HCT116 (cell line): Measurements from ENCODE around the gene SLX9. TPM values are rescaled to one million over a fixed set of nuclear protein-coding genes. Genes with fewer than 3 reads are reported as not detected.

Experiments used
- ATAC-seq: fragments of 200-7000 bp; cut with Tn5 transposase; 2 replicates; pipeline ENCODE4 v1.9.1; 2020; ENCODE audit warnings: mild to moderate bottlenecking, moderate library complexity
- BruUV-seq: library from RNA; stranded (reverse); fragments of 400-500 nt; replicated peaks from 2 replicates; lab custom pipeline; 2021; lab: Mats Ljungman, UMichigan
- CTCF ChIA-PET: fragments of 300-600 bp; sonication (Branson Sonifier 250); formaldehyde crosslinking; loops from one replicate; lab custom pipeline; 2021; ENCODE audit warnings: antibody characterized with exemption; lab: Charles Lee
- POLR2A ChIA-PET: fragments of 300-600, 350-600 bp; sonication (Branson Sonifier 250); formaldehyde crosslinking; loops from one replicate; lab custom pipeline; 2021; ENCODE audit warnings: antibody characterized with exemption; lab: Charles Lee
- RAD21 ChIA-PET, 2 experiments: fragments of 300-600 bp; sonication (Branson Sonifier 250); formaldehyde crosslinking; loops; one replicate each; lab custom pipeline; 2023; ENCODE audit warnings: low total read pairs in 2 of 2; ENCODE audit not compliant: uncharacterized antibody in 2 of 2, unreplicated experiment in 2 of 2, low non-redundant PET in 1 of 2; lab: Charles Lee
- DNase-seq: peaks from one replicate; pipeline ENCODE4 v3.0.0-alpha.2; 2010; ENCODE audit warnings: low read depth, low spot score
- H2AFZ ChIP-seq: fragments of 200-600 bp; shearing (Covaris generic), sonication (generic); 2 replicates; pipeline ENCODE4 v1.6.1; 2017; ENCODE audit warnings: low read depth, mixed run types, mixed read lengths, antibody characterized with exemption, low read length; ENCODE audit not compliant: poor library complexity, severe bottlenecking
- H3K27ac ChIP-seq: 2 replicates; pipeline ENCODE4 v1.5.1; 2012; ENCODE audit warnings: low read depth, low read length
- H3K27me3 ChIP-seq: fragments of 200-600 bp; sonication (generic); 2 replicates; pipeline ENCODE4 v1.6.1; 2016; ENCODE audit warnings: mixed run types, low read length, mixed read lengths; ENCODE audit not compliant: insufficient read depth
- H3K36me3 ChIP-seq, 2 experiments: fragments of 200-500 bp in 1 of 2; fragments of 200-600 bp in 1 of 2; sonication (Bioruptor generic) in 1 of 2; sonication (generic) in 1 of 2; 2 replicates each; pipeline versions ENCODE4 v1.5.1 to v1.6.1; 2014 to 2016; ENCODE audit warnings: low read length in 2 of 2, inconsistent platforms in 1 of 2, mixed read lengths in 1 of 2, mixed run types in 1 of 2; ENCODE audit not compliant: insufficient read depth in 2 of 2, control insufficient read depth in 1 of 2
- H3K4me1 ChIP-seq, 2 experiments: fragments of 200-600 bp in 1 of 2; sonication (generic) in 1 of 2; 2 replicates each; pipeline versions ENCODE4 v1.5.1 to v1.6.1; 2012 to 2017; ENCODE audit warnings: low read length in 2 of 2, inconsistent platforms in 1 of 2, mild to moderate bottlenecking in 1 of 2, mixed read lengths in 1 of 2, mixed run types in 1 of 2, moderate library complexity in 1 of 2; ENCODE audit not compliant: insufficient read depth in 2 of 2, control insufficient read depth in 1 of 2
- H3K4me2 ChIP-seq: fragments of 200-600 bp; sonication (generic); 2 replicates; pipeline ENCODE4 v1.6.1; 2017; ENCODE audit warnings: mixed run types, low read length, mixed read lengths
- H3K4me3 ChIP-seq, 2 experiments: fragments of 200-600 bp in 1 of 2; sonication (generic) in 1 of 2; replicated peaks in 1 of 2; 2 replicates each; pipeline ENCODE4 v1.5.1; 2011 to 2016; ENCODE audit warnings: low read length in 2 of 2, control low read depth in 1 of 2, low read depth in 1 of 2, mild to moderate bottlenecking in 1 of 2, mixed read lengths in 1 of 2, mixed run types in 1 of 2
- H3K79me2 ChIP-seq: fragments of 200-600 bp; sonication (generic); 2 replicates; pipeline ENCODE4 v1.6.1; 2017; ENCODE audit warnings: mild to moderate bottlenecking, mixed run types, low read length, moderate library complexity, mixed read lengths; ENCODE audit not compliant: insufficient read depth
- H3K9ac ChIP-seq: fragments of 200-600 bp; sonication (generic); 2 replicates; pipeline ENCODE4 v1.6.1; 2016; ENCODE audit warnings: low read length, mixed read lengths
- H3K9me2 ChIP-seq: fragments of 200-600 bp; sonication (generic), shearing (Covaris generic); 2 replicates; pipeline ENCODE4 v1.6.1; 2017; ENCODE audit warnings: mixed run types, mild to moderate bottlenecking, moderate library complexity; ENCODE audit not compliant: insufficient read depth
- H3K9me3 ChIP-seq, 2 experiments: fragments of 200-500 bp in 1 of 2; fragments of 200-600 bp in 1 of 2; sonication (Bioruptor generic) in 1 of 2; sonication (generic) in 1 of 2; 2 replicates each; pipeline ENCODE4 v1.6.1; 2014 to 2017; ENCODE audit warnings: low read length in 2 of 2, mixed read lengths in 2 of 2, inconsistent platforms in 1 of 2, low read depth in 1 of 2, mild to moderate bottlenecking in 1 of 2, mixed run types in 1 of 2, moderate library complexity in 1 of 2; ENCODE audit not compliant: control insufficient read depth in 1 of 2, insufficient read depth in 1 of 2
- H4K20me1 ChIP-seq: fragments of 200-600 bp; sonication (generic), shearing (Covaris generic); 2 replicates; pipeline ENCODE4 v1.6.1; 2017; ENCODE audit warnings: mixed run types, mild to moderate bottlenecking, moderate library complexity; ENCODE audit not compliant: insufficient read depth
- EZH2phosphoT487 ChIP-seq: fragments of 200-600 bp; IDR thresholded peaks from 2 replicates; pipeline ENCODE4 v1.6.1; 2018; ENCODE audit warnings: antibody characterized with exemption, borderline replicate concordance
- RAD21 ChIP-seq: IDR thresholded peaks from 2 replicates; pipeline ENCODE4 v1.6.1; 2012; ENCODE audit warnings: low read depth, mild to moderate bottlenecking
- ZFX ChIP-seq: fragments of 450-650 bp; IDR thresholded peaks from 2 replicates; pipeline ENCODE4 v1.6.1; 2017
- ZNF274 ChIP-seq: fragments of 200-500 bp; sonication (Bioruptor generic); IDR thresholded peaks from 2 replicates; pipeline ENCODE4 v1.6.1; 2014; ENCODE audit warnings: mild to moderate bottlenecking, low read depth, low read length, inconsistent platforms
- intact Hi-C: fragments of 100-400 bp; cut with micrococcal nuclease; formaldehyde crosslinking; loops from 2 replicates; pipeline ENCODE4 v1.10.0; 2022
- total RNA-seq: library from RNA; stranded (reverse); gene quantifications from one replicate; pipeline ENCODE4 v1.2.1, GENCODE V29; 2021; ENCODE audit not compliant: unreplicated experiment
- TF ChIP-seq, protein P1 (sequence below): IDR thresholded peaks from 2 replicates; pipeline ENCODE4 v1.6.1; 2012
- TF ChIP-seq, protein P2 (sequence below), 3 experiments: fragments of 200-600 bp in 1 of 3; sonication (generic) in 1 of 3; IDR thresholded peaks in 2 of 3; conservative IDR thresholded peaks in 1 of 3; 2 replicates each; pipeline ENCODE4 v1.5.1; 2012 to 2017; ENCODE audit warnings: low read depth in 2 of 3, low read length in 2 of 3, antibody characterized with exemption in 1 of 3, borderline replicate concordance in 1 of 3, control low read depth in 1 of 3, mild to moderate bottlenecking in 1 of 3, mixed read lengths in 1 of 3, mixed run types in 1 of 3, moderate library complexity in 1 of 3; ENCODE audit not compliant: insufficient read depth in 1 of 3

SLX9 gene
- total RNA-seq, 1 experiment from 2014 or later: 61.9 TPM

DNA sequence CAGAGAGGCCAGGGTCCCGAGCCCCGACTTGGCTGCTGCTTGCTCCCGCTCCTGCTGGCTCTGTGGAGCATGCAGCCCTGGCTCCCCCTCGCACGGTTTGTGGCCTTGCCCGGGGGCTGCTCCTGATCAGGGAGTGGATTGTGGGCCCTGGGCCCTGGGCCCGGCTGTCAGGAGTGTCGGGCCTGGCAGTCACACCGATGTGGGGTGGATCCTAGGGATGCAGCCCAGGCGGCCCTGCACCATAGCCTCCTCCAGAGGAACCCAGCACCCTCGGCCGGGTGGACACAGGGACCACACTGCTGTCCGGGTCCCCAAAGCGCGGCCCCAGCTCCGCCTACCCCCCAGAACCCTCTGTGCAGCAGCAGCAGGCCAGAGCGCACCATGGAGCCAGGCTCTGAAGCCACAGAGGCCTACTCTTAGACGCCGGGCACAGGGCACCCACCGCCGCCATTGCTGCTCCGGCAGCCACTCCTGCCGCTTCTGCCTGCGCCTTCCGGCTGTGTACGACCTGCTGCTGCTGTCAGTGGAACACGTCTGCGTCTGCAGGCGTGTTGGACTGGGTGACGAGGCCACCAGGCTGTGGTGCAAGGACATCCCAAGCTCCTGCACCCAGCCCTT lies 9.4 kb downstream of the SLX9 start:
- peak; percentile 29; the same call in 1 of the 2 replicates for TF ChIP-seq ZFX
- TF ChIP-seq, protein P1, sequence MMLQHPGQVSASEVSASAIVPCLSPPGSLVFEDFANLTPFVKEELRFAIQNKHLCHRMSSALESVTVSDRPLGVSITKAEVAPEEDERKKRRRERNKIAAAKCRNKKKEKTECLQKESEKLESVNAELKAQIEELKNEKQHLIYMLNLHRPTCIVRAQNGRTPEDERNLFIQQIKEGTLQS: no peak
- DNase-seq (no peak), ATAC-seq (peak; percentile 23)
- Histone ChIP-seq H3K4me2 (no peak overlapping the region), H3K36me3 (peaks cover 7 to 24% of the 10 kb centered on the region in 2 experiments; a peak in 3 of 4 replicates), H4K20me1 (no peaks in the 10 kb centered on the region), H3K9me2 (no peaks in the 10 kb centered on the region), H3K27me3 (no peaks in the 10 kb centered on the region), H3K4me3 (no peak overlapping the region), H3K27ac (no peak overlapping the region), H3K9ac (no peak overlapping the region), H3K4me1 (no peaks in the 10 kb centered on the region; a peak in 1 of 4 replicates), H3K79me2 (peaks cover 96% of the 10 kb centered on the region), H3K9me3 (no peaks in the 10 kb centered on the region), H2AFZ (no peak overlapping the region)
- CTCF ChIA-PET: interaction anchor here (0.9 to 6.4 kb wide), 5 partner anchors 57 to 191 kb away, joined by 3 to 54 read pairs (median 7); no protein-coding TSS in a partner anchor
- POLR2A ChIA-PET: interaction anchor here (0.8 kb wide), 1 partner anchor 179 kb away, joined by 3 read pairs; no protein-coding TSS in a partner anchor
- intact Hi-C loops: loop anchor here (1.0 kb wide), 1 partner anchor 179 kb away; no protein-coding TSS in a partner anchor
- RAD21 ChIA-PET: interaction anchor here (0.7 to 1.4 kb wide), 2 partner anchors 28 to 179 kb away, joined by 3 to 8 read pairs; no protein-coding TSS in a partner anchor
- BruUV-seq: no TSS peak

- Histone ChIP-seq H3K4me1 (no peaks in the 10 kb centered on the region; a peak in 1 of 4 replicates), H3K79me2 (peaks cover 96% of the 10 kb centered on the region), H3K4me3 (no peak overlapping the region), H3K27ac (no peak overlapping the region), H3K9me2 (no peaks in the 10 kb centered on the region), H2AFZ (no peak overlapping the region), H3K4me2 (no peak overlapping the region), H4K20me1 (no peaks in the 10 kb centered on the region), H3K9me3 (no peaks in the 10 kb centered on the region), H3K9ac (no peak overlapping the region), H3K27me3 (no peaks in the 10 kb centered on the region), H3K36me3 (peaks cover 6 to 22% of the 10 kb centered on the region in 2 experiments; a peak in 3 of 4 replicates)
- peak; percentile 42 for DNase-seq
- CTCF ChIA-PET: interaction anchor here (0.8 to 6.4 kb wide), 7 partner anchors 58 to 190 kb away, joined by 3 to 54 read pairs (median 6); no protein-coding TSS in a partner anchor
- no TSS peak for BruUV-seq
- POLR2A ChIA-PET: interaction anchor here (0.8 kb wide), 1 partner anchor 179 kb away, joined by 3 read pairs; no protein-coding TSS in a partner anchor
- RAD21 ChIA-PET: interaction anchor here (0.7 to 1.4 kb wide), 3 partner anchors 27 to 179 kb away, joined by 3 to 8 read pairs (median 4); no protein-coding TSS in a partner anchor
- TF ChIP-seq, protein P2, sequence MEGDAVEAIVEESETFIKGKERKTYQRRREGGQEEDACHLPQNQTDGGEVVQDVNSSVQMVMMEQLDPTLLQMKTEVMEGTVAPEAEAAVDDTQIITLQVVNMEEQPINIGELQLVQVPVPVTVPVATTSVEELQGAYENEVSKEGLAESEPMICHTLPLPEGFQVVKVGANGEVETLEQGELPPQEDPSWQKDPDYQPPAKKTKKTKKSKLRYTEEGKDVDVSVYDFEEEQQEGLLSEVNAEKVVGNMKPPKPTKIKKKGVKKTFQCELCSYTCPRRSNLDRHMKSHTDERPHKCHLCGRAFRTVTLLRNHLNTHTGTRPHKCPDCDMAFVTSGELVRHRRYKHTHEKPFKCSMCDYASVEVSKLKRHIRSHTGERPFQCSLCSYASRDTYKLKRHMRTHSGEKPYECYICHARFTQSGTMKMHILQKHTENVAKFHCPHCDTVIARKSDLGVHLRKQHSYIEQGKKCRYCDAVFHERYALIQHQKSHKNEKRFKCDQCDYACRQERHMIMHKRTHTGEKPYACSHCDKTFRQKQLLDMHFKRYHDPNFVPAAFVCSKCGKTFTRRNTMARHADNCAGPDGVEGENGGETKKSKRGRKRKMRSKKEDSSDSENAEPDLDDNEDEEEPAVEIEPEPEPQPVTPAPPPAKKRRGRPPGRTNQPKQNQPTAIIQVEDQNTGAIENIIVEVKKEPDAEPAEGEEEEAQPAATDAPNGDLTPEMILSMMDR (IDR thresholded peaks at IDR 0.05 in 2 of 3, conservative IDR thresholded peaks at IDR 0.05 in 1 of 3; ENCODE audit: borderline replicate concordance in 1 of 3, insufficient read depth in 1 of 3, low read depth in 2 of 3, low read length in 2 of 3): peak; percentile 86 to 90 (median 89)
- TF ChIP-seq RAD21: peak; percentile 86
- TF ChIP-seq, protein P1: no peak
- no peak for TF ChIP-seq EZH2phosphoT487
- no peak for TF ChIP-seq ZNF274
- intact Hi-C loops: loop anchor here (1.0 kb wide), 1 partner anchor 179 kb away; no protein-coding TSS in a partner anchor
- peak; percentile 93 for ATAC-seq
Measured at GRCh38 chr21:44949779-44950198, 10.0 kb downstream of the SLX9 start.
